Measurements from ENCODE around the gene DNAJC27. TPM values are rescaled to one million over a fixed set of nuclear protein-coding genes. Genes with fewer than 3 reads are reported as not detected.

DNAJC27 gene
- total and polyA plus RNA-seq, 2 experiments from 2014 or later = 1.3 to 2.9 TPM

- H3F3A ChIP-seq (ENCODE audit: insufficient read depth) = 0 out of 2 replicates have a peak, but pooled peaks cover 5% of the 10 kb centered on the region
- no peaks in the 10 kb centered on the region for H4K20me1 ChIP-seq (ENCODE audit: insufficient read depth)
- peaks cover 2% of the 10 kb centered on the region; the same call in 1 of the 2 replicates for H3K4me1 ChIP-seq (ENCODE audit: insufficient read depth)
- H3K36me3 ChIP-seq (ENCODE audit: low read depth) = no peaks in the 10 kb centered on the region
- no peak overlapping the region for H3K27ac ChIP-seq
- H3K9me3 ChIP-seq (ENCODE audit: low read depth) = no peaks in the 10 kb centered on the region
- TF ChIP-seq EZH2phosphoT487 (IDR thresholded peaks at IDR 0.05; ENCODE audit: insufficient read depth, low read depth) (no peak), EZH2 (IDR thresholded peaks at IDR 0.05; ENCODE audit: insufficient read depth, poor library complexity, severe bottlenecking) (no peak)
- H3K9me2 ChIP-seq (ENCODE audit: insufficient read depth) = no peaks in the 10 kb centered on the region
- H3K9ac ChIP-seq = peak overlapping the region; percentile 64
- H3K79me2 ChIP-seq (ENCODE audit: insufficient read depth) = peaks cover 17% of the 10 kb centered on the region; the same call in 1 of the 2 replicates
- in situ Hi-C loops (cut with MboI) = no loop called here
- no peak for DNase-seq
- no peaks in the 10 kb centered on the region for H3K27me3 ChIP-seq (replicated peaks; ENCODE audit: insufficient read depth)
- 54 to 57% methylated on average over 13 of the region's 13 CpGs for WGBS, 2 experiments (ENCODE audit: low coverage in 1 of 2, low lambda C conversion rate in 2 of 2, missing lambda C conversion rate in 2 of 2)
- peak overlapping the region; percentile 75 for H2AFZ ChIP-seq
- peak overlapping the region; percentile 80 for H3K4me3 ChIP-seq
- peak overlapping the region; percentile 82 for H3K4me2 ChIP-seq (ENCODE audit: unreplicated experiment)
These were observed 50.8 kb downstream of the DNAJC27 start for GRCh38 chr2:24920809-24921441.

GRCh38 chr2:24920098-24920808 lies 51.5 kb downstream of the DNAJC27 start, which contains the start of gene ADCY3:
Gene ADCY3 (minus strand): TSS chr2:24920237. CDS start chr2:24918987, 1,250 bp downstream.
- no peaks in the 10 kb centered on the region for H3K27me3 ChIP-seq (replicated peaks; ENCODE audit: insufficient read depth)
- in situ Hi-C loops (cut with MboI) = no loop called here

GRCh38 chr2:24919506-24920097 lies 52.2 kb downstream of the DNAJC27 start:
- H3F3A ChIP-seq (ENCODE audit: insufficient read depth) = 0 out of 2 replicates have a peak, but pooled peaks cover 5% of the 10 kb centered on the region
- H3K79me2 ChIP-seq (ENCODE audit: insufficient read depth) = peaks cover 28% of the 10 kb centered on the region
- no peak overlapping the region for H3K27ac ChIP-seq
- H3K9me2 ChIP-seq (ENCODE audit: insufficient read depth) = no peaks in the 10 kb centered on the region
- in situ Hi-C loops (cut with MboI) = no loop called here
- TF ChIP-seq EZH2 (IDR thresholded peaks at IDR 0.05; ENCODE audit: insufficient read depth, poor library complexity, severe bottlenecking) (no peak), EZH2phosphoT487 (IDR thresholded peaks at IDR 0.05; ENCODE audit: insufficient read depth, low read depth) (no peak)
- H3K4me3 ChIP-seq = peak overlapping the region; percentile 80
- H3K9ac ChIP-seq = peak overlapping the region; percentile 84
- no peaks in the 10 kb centered on the region for H3K9me3 ChIP-seq (ENCODE audit: low read depth)
- H3K36me3 ChIP-seq (ENCODE audit: low read depth) = no peaks in the 10 kb centered on the region
- no peaks in the 10 kb centered on the region for H3K27me3 ChIP-seq (replicated peaks; ENCODE audit: insufficient read depth)
- WGBS, 2 experiments (ENCODE audit: low coverage in 1 of 2, low lambda C conversion rate in 2 of 2, missing lambda C conversion rate in 2 of 2) = 1 to 2% methylated on average over 42 to 59 of the region's 76 CpGs
- DNase-seq = peak; percentile 65
- H2AFZ ChIP-seq = peak overlapping the region; percentile 94
- H3K4me1 ChIP-seq (ENCODE audit: insufficient read depth) = peaks cover 6% of the 10 kb centered on the region; the same call in 1 of the 2 replicates
- no peaks in the 10 kb centered on the region for H4K20me1 ChIP-seq (ENCODE audit: insufficient read depth)
- peak overlapping the region; percentile 79 for H3K4me2 ChIP-seq (ENCODE audit: unreplicated experiment)

More at GRCh38 chr2:24920098-24920808, 51.5 kb downstream of the DNAJC27 start, which contains the start of gene ADCY3:
- TF ChIP-seq EZH2phosphoT487 (IDR thresholded peaks at IDR 0.05; ENCODE audit: insufficient read depth, low read depth) (no peak), EZH2 (IDR thresholded peaks at IDR 0.05; ENCODE audit: insufficient read depth, poor library complexity, severe bottlenecking) (no peak)
- Histone ChIP-seq H3K79me2 (ENCODE audit: insufficient read depth) (peaks cover 21% of the 10 kb centered on the region), H3K4me3 (peak within 1 kb of the TSS; percentile 80), H3K9me2 (ENCODE audit: insufficient read depth) (no peaks in the 10 kb centered on the region), H2AFZ (peak within 1 kb of the TSS; percentile 94), H3K36me3 (ENCODE audit: low read depth) (no peaks in the 10 kb centered on the region), H4K20me1 (ENCODE audit: insufficient read depth) (no peaks in the 10 kb centered on the region), H3K4me2 (ENCODE audit: unreplicated experiment) (peak within 1 kb of the TSS; percentile 82), H3K27ac (no peak within 1 kb of the TSS), H3K9me3 (ENCODE audit: low read depth) (no peaks in the 10 kb centered on the region), H3F3A (ENCODE audit: insufficient read depth) (0 out of 2 replicates have a peak, but pooled peaks cover 5% of the 10 kb centered on the region), H3K9ac (peak within 1 kb of the TSS; percentile 84), H3K4me1 (ENCODE audit: insufficient read depth) (peaks cover 6% of the 10 kb centered on the region; the same call in 1 of the 2 replicates)
- WGBS, 2 experiments (ENCODE audit: low coverage in 1 of 2, low lambda C conversion rate in 2 of 2, missing lambda C conversion rate in 2 of 2) = 1 to 7% methylated on average over 10 to 71 of the region's 103 CpGs
- DNase-seq = peak; percentile 78

GRCh38 chr2:24919037-24919505 lies 52.7 kb downstream of the DNAJC27 start:
- peak overlapping the region; percentile 79 for H3K4me2 ChIP-seq (ENCODE audit: unreplicated experiment)
- H3K4me3 ChIP-seq = peak overlapping the region; percentile 80
- no peaks in the 10 kb centered on the region for H3K9me2 ChIP-seq (ENCODE audit: insufficient read depth)
- 24 to 26% methylated on average over 12 to 13 of the region's 13 CpGs for WGBS, 2 experiments (ENCODE audit: low coverage in 1 of 2, low lambda C conversion rate in 2 of 2, missing lambda C conversion rate in 2 of 2)
- 0 out of 2 replicates have a peak, but pooled peaks cover 5% of the 10 kb centered on the region for H3F3A ChIP-seq (ENCODE audit: insufficient read depth)
- H3K9ac ChIP-seq = peak overlapping the region; percentile 84
- no peaks in the 10 kb centered on the region for H4K20me1 ChIP-seq (ENCODE audit: insufficient read depth)
- no peaks in the 10 kb centered on the region for H3K9me3 ChIP-seq (ENCODE audit: low read depth)
- TF ChIP-seq EZH2 (IDR thresholded peaks at IDR 0.05; ENCODE audit: insufficient read depth, poor library complexity, severe bottlenecking) (no peak), EZH2phosphoT487 (IDR thresholded peaks at IDR 0.05; ENCODE audit: insufficient read depth, low read depth) (no peak)
- in situ Hi-C loops (cut with MboI) = no loop called here
- H3K4me1 ChIP-seq (ENCODE audit: insufficient read depth) = peaks cover 6% of the 10 kb centered on the region; the same call in 1 of the 2 replicates
- no peaks in the 10 kb centered on the region for H3K27me3 ChIP-seq (replicated peaks; ENCODE audit: insufficient read depth)
- no peak overlapping the region for H3K27ac ChIP-seq
- H3K36me3 ChIP-seq (ENCODE audit: low read depth) = no peaks in the 10 kb centered on the region
- peaks cover 31% of the 10 kb centered on the region for H3K79me2 ChIP-seq (ENCODE audit: insufficient read depth)
- H2AFZ ChIP-seq = peak overlapping the region; percentile 94
- peak; percentile 50 for DNase-seq
